ENCODE results near the gene RGL4.

- TF ChIP-seq CTCF (IDR thresholded peaks at IDR 0.05) (no peak), POLR2A (IDR thresholded peaks at IDR 0.05) (peak in 1 of 2 donors; percentile 14)
These were observed 5.6 kb downstream of the RGL4 start for GRCh38 chr22:23696326-23696851.
